GM19438 (cell line): Measurements from ENCODE around the gene SPTBN1.

Source experiments
- ATAC-seq: cut with Tn5 transposase; IDR thresholded peaks from one replicate; pipeline ENCODE4 v1.9.1; 2021; ENCODE audit warnings: low read depth; ENCODE audit not compliant: unreplicated experiment

Gene SPTBN1

GRCh38 chr2:54639609-54640008, 183.5 kb downstream of the SPTBN1 start:
- ATAC-seq, result no peak

GRCh38 chr2:54640834-54641540, 184.9 kb downstream of the SPTBN1 start:
- ATAC-seq, result no peak

- no peak for ATAC-seq
Observed at GRCh38 chr2:54641988-54642387, 185.9 kb downstream of the SPTBN1 start.

GRCh38 chr2:54642677-54643430, 186.7 kb downstream of the SPTBN1 start:
- no peak for ATAC-seq

GRCh38 chr2:54644236-54644635, 188.1 kb downstream of the SPTBN1 start:
- ATAC-seq, result no peak

- no peak for ATAC-seq
Observed at GRCh38 chr2:54646170-54646927, 190.2 kb downstream of the SPTBN1 start.

GRCh38 chr2:54648256-54648655, 192.1 kb downstream of the SPTBN1 start:
- ATAC-seq, result no peak

GRCh38 chr2:54649191-54649590, 193.1 kb downstream of the SPTBN1 start:
- ATAC-seq, result no peak

GRCh38 chr2:54649633-54650032, 193.5 kb downstream of the SPTBN1 start:
- ATAC-seq, result no peak

GRCh38 chr2:54650612-54651011, 194.5 kb downstream of the SPTBN1 start:
- ATAC-seq, result no peak

- ATAC-seq, result no peak
Observed at GRCh38 chr2:54651291-54651690, 195.2 kb downstream of the SPTBN1 start.

- ATAC-seq, result peak; percentile 84
Observed at GRCh38 chr2:54652540-54652939, 196.4 kb downstream of the SPTBN1 start.

- ATAC-seq, result no peak
Observed at GRCh38 chr2:54653572-54654204, 197.6 kb downstream of the SPTBN1 start.

- ATAC-seq, result no peak
Observed at GRCh38 chr2:54655046-54655809, 199.1 kb downstream of the SPTBN1 start.

- no peak for ATAC-seq
Observed at GRCh38 chr2:54656863-54657262, 200.7 kb downstream of the SPTBN1 start.

GRCh38 chr2:54657664-54658083, 201.5 kb downstream of the SPTBN1 start:
- ATAC-seq, result no peak

GRCh38 chr2:54658564-54659071, 202.5 kb downstream of the SPTBN1 start:
- ATAC-seq, result no peak

GRCh38 chr2:54659527-54659926, 203.4 kb downstream of the SPTBN1 start:
- ATAC-seq, result no peak

GRCh38 chr2:54660752-54661151, 204.6 kb downstream of the SPTBN1 start:
- ATAC-seq, result no peak
